Ectodermal cell (in vitro differentiated cells): ENCODE data around the gene KCNJ15.

ENCODE experiments used
- H3K27ac ChIP-seq: 2 replicates; pipeline ENCODE4 v1.7.0; 2013; ENCODE audit warnings: mild to moderate bottlenecking, low read depth, low read length; ENCODE audit not compliant: insufficient read depth, poor library complexity, severe bottlenecking
- H3K27me3 ChIP-seq: 2 replicates; pipeline ENCODE4 v1.7.0; 2013; ENCODE audit warnings: mild to moderate bottlenecking, low read length; ENCODE audit not compliant: insufficient read depth, control insufficient read depth, poor library complexity, severe bottlenecking
- H3K36me3 ChIP-seq: one replicate; pipeline ENCODE4 v1.7.0; 2013; ENCODE audit warnings: low read length; ENCODE audit not compliant: control insufficient read depth, insufficient read depth
- H3K4me1 ChIP-seq: one replicate; pipeline ENCODE4 v1.7.0; 2013; ENCODE audit warnings: low read length; ENCODE audit not compliant: control insufficient read depth, insufficient read depth
- H3K4me3 ChIP-seq: 2 replicates; pipeline ENCODE4 v1.7.0; 2013; ENCODE audit warnings: low read depth, low read length, control low read depth; ENCODE audit not compliant: insufficient read depth
- H3K9me3 ChIP-seq: 2 replicates; pipeline ENCODE4 v1.7.0; 2013; ENCODE audit warnings: mild to moderate bottlenecking, low read length, moderate library complexity; ENCODE audit not compliant: control insufficient read depth
- WGBS, 2 experiments: methylation state at CpG; one replicate each; pipeline ENCODE4 v1.1.7; 2013; ENCODE audit warnings: missing lambda C conversion rate in 2 of 2; 5-methylcytosine and 5-hydroxymethylcytosine counted together

The KCNJ15 gene

GRCh38 chr21:38323721-38324531 is 67.1 kb downstream of the KCNJ15 start:
- no peak overlapping the region for H3K4me3 ChIP-seq
- H3K27me3 ChIP-seq = no peaks in the 10 kb centered on the region
- no peak overlapping the region for H3K27ac ChIP-seq
- H3K9me3 ChIP-seq = no peaks in the 10 kb centered on the region
- no peaks in the 10 kb centered on the region for H3K36me3 ChIP-seq
- no peaks in the 10 kb centered on the region for H3K4me1 ChIP-seq
- WGBS, 2 experiments = 78 to 79% methylated on average over 3 to 4 of the region's 5 CpGs

GRCh38 chr21:38325216-38325615 is 68.4 kb downstream of the KCNJ15 start:
- H3K27ac ChIP-seq = no peak overlapping the region
- no peaks in the 10 kb centered on the region for H3K36me3 ChIP-seq
- no peaks in the 10 kb centered on the region for H3K4me1 ChIP-seq
- no peaks in the 10 kb centered on the region for H3K9me3 ChIP-seq
- H3K4me3 ChIP-seq = no peak overlapping the region
- no peaks in the 10 kb centered on the region for H3K27me3 ChIP-seq
- WGBS, 2 experiments = 95 to 98% methylated on average over 2 of the region's 2 CpGs

- 94 to 97% methylated on average over 8 of the region's 8 CpGs for WGBS, 2 experiments
- Histone ChIP-seq H3K4me3 (no peak overlapping the region), H3K4me1 (no peaks in the 10 kb centered on the region), H3K36me3 (no peaks in the 10 kb centered on the region), H3K27ac (no peak overlapping the region), H3K9me3 (no peaks in the 10 kb centered on the region), H3K27me3 (no peaks in the 10 kb centered on the region)
Observed at GRCh38 chr21:38325731-38326420, 69.1 kb downstream of the KCNJ15 start.

GRCh38 chr21:38326429-38326828 is 69.6 kb downstream of the KCNJ15 start:
- no peaks in the 10 kb centered on the region for H3K27me3 ChIP-seq
- no peak overlapping the region for H3K27ac ChIP-seq
- H3K36me3 ChIP-seq = no peaks in the 10 kb centered on the region
- no peak overlapping the region for H3K4me3 ChIP-seq
- no peaks in the 10 kb centered on the region for H3K4me1 ChIP-seq
- 94 to 97% methylated on average over 4 of the region's 4 CpGs for WGBS, 2 experiments
- no peaks in the 10 kb centered on the region for H3K9me3 ChIP-seq

GRCh38 chr21:38326899-38327298 is 70.1 kb downstream of the KCNJ15 start:
- Histone ChIP-seq H3K4me1 (no peaks in the 10 kb centered on the region), H3K36me3 (no peaks in the 10 kb centered on the region), H3K27me3 (no peaks in the 10 kb centered on the region), H3K9me3 (no peaks in the 10 kb centered on the region), H3K27ac (no peak overlapping the region), H3K4me3 (no peak overlapping the region)
- 79 to 87% methylated on average over 4 of the region's 4 CpGs for WGBS, 2 experiments

- Histone ChIP-seq H3K36me3 (no peaks in the 10 kb centered on the region), H3K9me3 (no peaks in the 10 kb centered on the region), H3K27ac (no peak overlapping the region), H3K4me1 (no peaks in the 10 kb centered on the region), H3K27me3 (no peaks in the 10 kb centered on the region), H3K4me3 (no peak overlapping the region)
- 95 to 97% methylated on average over 1 of the region's 1 CpG for WGBS, 2 experiments
Observed at GRCh38 chr21:38327984-38328383, 71.2 kb downstream of the KCNJ15 start.

GRCh38 chr21:38329162-38329561 is 72.4 kb downstream of the KCNJ15 start:
- Histone ChIP-seq H3K27me3 (no peaks in the 10 kb centered on the region), H3K4me1 (no peaks in the 10 kb centered on the region), H3K27ac (no peak overlapping the region), H3K9me3 (no peaks in the 10 kb centered on the region), H3K36me3 (no peaks in the 10 kb centered on the region), H3K4me3 (no peak overlapping the region)
- WGBS, 2 experiments = 87 to 88% methylated on average over 2 of the region's 2 CpGs

GRCh38 chr21:38330666-38331065 is 73.9 kb downstream of the KCNJ15 start:
- Histone ChIP-seq H3K9me3 (no peaks in the 10 kb centered on the region), H3K36me3 (no peaks in the 10 kb centered on the region), H3K27me3 (no peaks in the 10 kb centered on the region), H3K4me1 (no peaks in the 10 kb centered on the region), H3K27ac (no peak overlapping the region), H3K4me3 (no peak overlapping the region)
- 89 to 91% methylated on average over 2 of the region's 2 CpGs for WGBS, 2 experiments

GRCh38 chr21:38333301-38334272 is 76.8 kb downstream of the KCNJ15 start:
- H3K4me1 ChIP-seq = no peaks in the 10 kb centered on the region
- no peak overlapping the region for H3K4me3 ChIP-seq
- no peak overlapping the region for H3K27ac ChIP-seq
- H3K36me3 ChIP-seq = no peaks in the 10 kb centered on the region
- WGBS, 2 experiments = 87 to 93% methylated on average over 7 to 8 of the region's 8 CpGs
- H3K9me3 ChIP-seq = no peaks in the 10 kb centered on the region
- H3K27me3 ChIP-seq = no peaks in the 10 kb centered on the region

GRCh38 chr21:38334866-38335265 is 78.1 kb downstream of the KCNJ15 start:
- H3K27me3 ChIP-seq = no peaks in the 10 kb centered on the region
- no peaks in the 10 kb centered on the region for H3K4me1 ChIP-seq
- WGBS, 2 experiments = 93 to 94% methylated on average over 7 to 8 of the region's 8 CpGs
- no peak overlapping the region for H3K27ac ChIP-seq
- H3K36me3 ChIP-seq = no peaks in the 10 kb centered on the region
- H3K4me3 ChIP-seq = no peak overlapping the region
- no peaks in the 10 kb centered on the region for H3K9me3 ChIP-seq
